K562 (cell line): ENCODE measurements around the gene OPRL1.

ENCODE experiments used
- EGR1 ChIP-seq: fragments of 450-650 bp; conservative IDR thresholded peaks from 2 replicates; pipeline ENCODE4 v1.6.1; 2017; ENCODE audit warnings: mild to moderate bottlenecking
- JUN ChIP-seq, 2 experiments: sonication (generic) in 1 of 2; formaldehyde crosslinking in 1 of 2; IDR thresholded peaks; 2 replicates each; pipeline versions ENCODE4 v1.6.1 to v1.8.0; 2012 to 2022; ENCODE audit warnings: borderline replicate concordance in 2 of 2, mild to moderate bottlenecking in 2 of 2, improper control_type of control experiment in 1 of 2, low read depth in 1 of 2, low read length in 1 of 2, missing genetic modification reagents in 1 of 2
- SAP30 ChIP-seq: fragments of 200-600 bp; sonication (generic); IDR thresholded peaks from 2 replicates; pipeline ENCODE4 v1.6.1; 2012; ENCODE audit warnings: borderline replicate concordance, low read depth, mild to moderate bottlenecking, moderate library complexity, low read length, control low read depth, inconsistent platforms; ENCODE audit not compliant: insufficient read depth, poor library complexity, severe bottlenecking
- SP1 ChIP-seq: sonication (generic); formaldehyde crosslinking; IDR thresholded peaks from 2 replicates; pipeline ENCODE4 v1.8.1; 2022; ENCODE audit warnings: mild to moderate bottlenecking, missing genetic modification reagents
- SUPT5H ChIP-seq: fragments of 450-650 bp; IDR thresholded peaks from 2 replicates; pipeline ENCODE4 v1.6.1; 2016
- TF ChIP-seq, protein P1 (sequence below), 3 experiments: IDR thresholded peaks in 2 of 3; conservative IDR thresholded peaks in 1 of 3; 2 replicates each; pipeline ENCODE4 v1.5.1; 2011 to 2012; ENCODE audit warnings: low read length in 3 of 3, mild to moderate bottlenecking in 3 of 3, control low read depth in 2 of 3, improper control_type of control experiment in 1 of 3, inconsistent platforms in 1 of 3, low read depth in 1 of 3, mixed read lengths in 1 of 3, moderate library complexity in 1 of 3; ENCODE audit not compliant: insufficient read depth in 2 of 3
- TF ChIP-seq, protein P2 (sequence below): fragments of 250-450 bp; sonication (Bioruptor Pico); IDR thresholded peaks from 2 replicates; pipeline ENCODE4 v1.8.0; 2022; ENCODE audit warnings: inconsistent platforms, mild to moderate bottlenecking, moderate library complexity, borderline replicate concordance

- TF ChIP-seq, protein P1, sequence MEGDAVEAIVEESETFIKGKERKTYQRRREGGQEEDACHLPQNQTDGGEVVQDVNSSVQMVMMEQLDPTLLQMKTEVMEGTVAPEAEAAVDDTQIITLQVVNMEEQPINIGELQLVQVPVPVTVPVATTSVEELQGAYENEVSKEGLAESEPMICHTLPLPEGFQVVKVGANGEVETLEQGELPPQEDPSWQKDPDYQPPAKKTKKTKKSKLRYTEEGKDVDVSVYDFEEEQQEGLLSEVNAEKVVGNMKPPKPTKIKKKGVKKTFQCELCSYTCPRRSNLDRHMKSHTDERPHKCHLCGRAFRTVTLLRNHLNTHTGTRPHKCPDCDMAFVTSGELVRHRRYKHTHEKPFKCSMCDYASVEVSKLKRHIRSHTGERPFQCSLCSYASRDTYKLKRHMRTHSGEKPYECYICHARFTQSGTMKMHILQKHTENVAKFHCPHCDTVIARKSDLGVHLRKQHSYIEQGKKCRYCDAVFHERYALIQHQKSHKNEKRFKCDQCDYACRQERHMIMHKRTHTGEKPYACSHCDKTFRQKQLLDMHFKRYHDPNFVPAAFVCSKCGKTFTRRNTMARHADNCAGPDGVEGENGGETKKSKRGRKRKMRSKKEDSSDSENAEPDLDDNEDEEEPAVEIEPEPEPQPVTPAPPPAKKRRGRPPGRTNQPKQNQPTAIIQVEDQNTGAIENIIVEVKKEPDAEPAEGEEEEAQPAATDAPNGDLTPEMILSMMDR (IDR thresholded peaks at IDR 0.05 in 2 of 3, conservative IDR thresholded peaks at IDR 0.05 in 1 of 3; ENCODE audit: insufficient read depth in 2 of 3, low read depth in 1 of 3, low read length in 3 of 3) = no peak
- TF ChIP-seq SUPT5H = no peak
- no peak for TF ChIP-seq JUN (IDR thresholded peaks at IDR 0.05; ENCODE audit: borderline replicate concordance, low read depth, low read length)
- TF ChIP-seq JUN (CRISPR knock-in tag; IDR thresholded peaks at IDR 0.05; ENCODE audit: borderline replicate concordance) = no peak
- TF ChIP-seq, protein P2, sequence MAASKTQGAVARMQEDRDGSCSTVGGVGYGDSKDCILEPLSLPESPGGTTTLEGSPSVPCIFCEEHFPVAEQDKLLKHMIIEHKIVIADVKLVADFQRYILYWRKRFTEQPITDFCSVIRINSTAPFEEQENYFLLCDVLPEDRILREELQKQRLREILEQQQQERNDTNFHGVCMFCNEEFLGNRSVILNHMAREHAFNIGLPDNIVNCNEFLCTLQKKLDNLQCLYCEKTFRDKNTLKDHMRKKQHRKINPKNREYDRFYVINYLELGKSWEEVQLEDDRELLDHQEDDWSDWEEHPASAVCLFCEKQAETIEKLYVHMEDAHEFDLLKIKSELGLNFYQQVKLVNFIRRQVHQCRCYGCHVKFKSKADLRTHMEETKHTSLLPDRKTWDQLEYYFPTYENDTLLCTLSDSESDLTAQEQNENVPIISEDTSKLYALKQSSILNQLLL (CRISPR knock-in tag) = no peak
- TF ChIP-seq SP1 (CRISPR knock-in tag) = no peak
- no peak for TF ChIP-seq EGR1
- no peak for TF ChIP-seq SAP30
Observed at GRCh38 chr20:64146936-64147477, 67.1 kb downstream of the OPRL1 start.
